GM21381 (cell line): Measurements from ENCODE around the gene OPCML.

Experiments used
- ATAC-seq: cut with Tn5 transposase; IDR thresholded peaks from one replicate; pipeline ENCODE4 v1.9.1; 2021; ENCODE audit warnings: mild to moderate bottlenecking, moderate library complexity; ENCODE audit not compliant: unreplicated experiment

The OPCML gene

DNA sequence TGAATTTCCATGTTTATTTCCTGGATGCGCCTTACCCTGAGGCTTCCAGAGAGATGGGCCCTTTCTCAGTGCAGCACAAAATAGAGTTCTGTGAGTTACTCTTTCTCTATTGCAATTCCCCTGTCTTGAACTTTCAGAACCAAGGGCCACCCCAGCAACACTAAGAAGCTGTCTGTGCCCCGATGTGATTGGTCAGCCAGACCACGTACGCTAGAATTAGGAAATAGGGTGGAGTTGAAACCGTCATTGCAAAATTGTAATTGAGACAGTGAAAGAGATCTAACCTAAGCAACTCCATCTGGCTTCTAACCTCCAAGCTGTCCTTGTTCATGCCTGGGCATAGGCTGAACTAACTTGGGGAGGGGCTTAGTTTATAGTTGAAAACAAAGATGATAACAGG is 981.3 kb downstream of the OPCML start:
- ATAC-seq: no peak

DNA sequence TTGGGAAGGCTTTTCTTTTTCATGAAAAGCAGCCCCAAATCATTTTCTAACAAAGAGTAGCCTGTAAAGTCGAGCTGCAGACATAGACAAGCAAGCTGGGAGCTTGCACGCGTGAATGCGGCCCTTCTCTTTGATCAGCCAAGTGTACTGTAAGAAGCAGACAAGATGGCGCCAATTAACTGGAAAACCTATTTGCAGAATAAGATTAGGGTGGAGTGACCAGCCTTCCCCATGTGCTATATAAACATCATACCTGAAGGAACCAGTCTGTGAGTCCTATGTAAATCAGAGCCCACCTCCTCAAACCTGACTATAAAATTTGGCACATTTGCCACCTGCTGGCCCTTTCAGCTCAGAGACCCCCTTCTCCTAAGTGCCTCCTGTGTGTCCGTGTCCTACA is 982.7 kb downstream of the OPCML start:
- no peak for ATAC-seq

DNA sequence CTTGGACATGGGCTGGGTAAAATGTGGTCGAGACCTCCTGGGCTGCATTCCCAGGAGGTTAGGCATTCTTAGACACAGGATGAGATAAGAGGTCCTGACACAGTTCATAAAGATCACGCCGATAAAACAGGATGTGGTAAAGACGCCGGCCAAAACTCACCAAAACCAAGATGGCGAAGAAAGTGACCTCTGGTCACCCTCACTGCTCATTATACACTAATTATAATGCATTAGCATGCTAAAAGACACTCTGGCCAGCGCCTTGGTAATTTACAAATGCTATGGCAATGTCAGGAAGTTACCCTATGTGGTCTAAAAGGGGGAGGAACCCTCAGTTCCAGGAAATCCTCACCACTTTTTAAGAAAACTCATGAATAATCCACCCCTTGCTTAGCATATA is 983.3 kb downstream of the OPCML start:
- no peak for ATAC-seq

DNA sequence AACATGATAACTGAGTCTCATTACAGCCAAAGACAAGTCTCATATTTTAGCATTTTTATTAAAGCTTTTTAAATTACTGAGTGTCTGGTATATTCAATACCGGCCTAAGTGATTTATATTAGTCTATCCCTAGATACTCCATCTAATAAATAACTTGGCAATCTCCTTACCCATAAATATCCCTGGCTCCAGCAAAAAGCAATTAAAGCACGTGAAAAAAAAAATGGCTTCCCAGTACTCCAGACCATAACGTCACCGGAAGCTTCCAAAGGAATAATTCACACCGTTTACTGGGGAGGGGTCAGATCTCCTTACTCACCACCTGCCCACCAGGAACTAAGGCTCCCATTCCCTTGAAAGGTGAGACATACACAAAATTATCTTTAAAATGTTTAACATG is 988.3 kb downstream of the OPCML start:
- no peak for ATAC-seq

DNA sequence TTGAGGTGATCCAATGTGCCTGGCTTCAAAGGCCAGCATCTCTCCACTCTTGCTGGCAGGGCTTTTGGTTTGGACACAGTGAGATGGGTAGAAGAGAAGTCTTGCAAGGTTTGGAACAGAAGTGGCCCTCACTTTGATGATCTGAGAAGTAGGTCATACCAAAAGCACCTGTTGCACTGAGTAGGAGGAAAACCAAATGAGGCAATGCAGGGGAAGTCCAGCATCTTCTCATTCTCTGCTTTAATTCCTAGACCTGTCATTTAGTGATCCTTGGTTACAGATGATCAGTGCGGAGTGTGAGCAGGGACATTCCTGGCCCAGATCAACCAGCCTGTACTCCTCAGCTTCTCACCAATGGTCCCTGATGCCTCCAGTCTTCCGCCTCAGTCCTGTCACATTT is 990.5 kb downstream of the OPCML start:
- no peak for ATAC-seq

DNA sequence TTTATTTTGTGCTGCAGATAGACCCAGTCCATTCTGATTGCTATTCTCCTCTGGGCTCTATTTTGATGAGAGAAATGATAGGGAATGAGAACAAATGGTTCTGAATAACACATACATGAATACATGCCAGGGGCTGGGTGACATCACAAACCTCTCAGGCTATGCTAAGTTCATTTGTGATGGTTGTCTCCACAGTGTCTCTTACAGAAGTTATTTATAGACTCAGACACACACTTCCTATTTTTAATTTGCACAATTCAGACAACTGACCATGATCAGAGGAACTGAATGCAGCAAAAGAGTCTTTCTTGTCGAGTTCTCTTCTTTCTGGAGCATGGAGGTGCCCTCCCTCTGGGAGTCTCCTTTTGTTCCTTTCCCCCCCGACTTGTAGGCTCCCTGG is 991.7 kb downstream of the OPCML start:
- no peak for ATAC-seq

DNA sequence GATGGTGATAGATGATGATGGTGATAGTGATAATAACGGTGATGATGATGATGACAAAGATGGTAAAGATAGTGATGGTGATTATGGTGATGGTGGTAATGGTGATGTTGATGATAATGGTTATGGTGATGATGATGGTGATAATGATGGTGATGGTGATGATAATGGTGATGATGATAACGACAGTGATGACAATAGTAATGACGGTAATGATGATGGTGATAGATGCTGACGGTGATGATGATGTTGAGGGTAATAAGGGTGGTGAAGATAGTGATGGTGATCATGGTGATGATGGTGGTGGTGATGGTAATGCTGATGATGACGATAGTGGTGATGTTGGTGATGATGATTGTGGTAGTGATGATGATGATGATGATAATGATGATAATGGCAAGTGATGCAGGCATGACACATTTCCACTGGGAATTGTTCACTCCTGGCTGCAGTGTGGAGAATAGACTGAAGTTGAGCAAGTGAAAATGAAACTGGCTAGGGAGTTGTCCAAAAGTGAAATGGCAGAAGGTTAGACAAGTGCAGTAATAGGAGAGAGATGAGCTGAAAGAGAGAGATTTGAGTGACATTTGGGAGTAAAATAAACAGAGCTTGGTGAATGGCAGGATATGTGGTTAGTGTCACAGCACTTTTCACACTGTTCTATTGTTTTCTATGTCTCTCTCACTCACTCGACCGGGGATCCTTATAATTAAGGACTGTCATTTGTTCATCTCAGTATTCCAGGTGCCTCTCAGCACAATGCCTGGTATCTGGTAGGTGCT is 992.5 kb downstream of the OPCML start:
- ATAC-seq: no peak

DNA sequence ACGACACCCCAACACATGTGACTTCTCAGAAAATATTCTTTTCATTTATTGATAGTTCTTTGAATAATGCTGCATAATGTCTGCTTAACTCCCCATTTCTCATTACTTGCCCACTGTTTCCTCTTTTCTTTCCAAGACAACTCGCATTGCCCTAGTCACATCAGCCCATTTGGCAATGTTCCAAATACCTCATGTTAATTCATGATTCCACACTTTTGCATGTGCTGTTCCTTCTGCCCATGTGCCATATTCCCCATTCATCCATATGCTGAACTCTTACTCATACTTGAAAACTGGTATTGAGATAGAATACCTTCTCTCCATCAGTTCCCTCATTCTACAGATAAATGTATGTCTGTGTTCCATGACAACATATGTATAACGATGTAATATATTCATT is 993.7 kb downstream of the OPCML start:
- ATAC-seq: no peak

DNA sequence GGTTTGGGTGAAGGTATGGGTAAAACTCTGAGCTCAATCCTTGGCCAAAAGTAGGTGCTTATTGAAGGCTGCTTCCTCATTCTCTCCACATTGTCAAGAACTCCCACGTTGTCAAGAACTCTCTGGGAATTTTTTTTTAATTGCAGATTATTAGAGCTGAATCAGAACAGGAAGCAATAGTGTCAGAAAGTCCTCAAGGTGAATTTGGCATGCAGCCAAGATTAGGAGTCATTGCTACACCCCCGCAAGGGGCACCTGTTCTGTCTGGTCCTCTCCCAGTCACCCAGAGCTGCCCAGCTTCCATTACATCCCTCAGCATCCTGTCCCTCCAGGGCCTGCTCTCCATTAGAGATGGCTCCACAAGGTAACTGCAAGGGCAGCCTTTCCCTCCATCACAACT is 996.5 kb downstream of the OPCML start:
- no peak for ATAC-seq

DNA sequence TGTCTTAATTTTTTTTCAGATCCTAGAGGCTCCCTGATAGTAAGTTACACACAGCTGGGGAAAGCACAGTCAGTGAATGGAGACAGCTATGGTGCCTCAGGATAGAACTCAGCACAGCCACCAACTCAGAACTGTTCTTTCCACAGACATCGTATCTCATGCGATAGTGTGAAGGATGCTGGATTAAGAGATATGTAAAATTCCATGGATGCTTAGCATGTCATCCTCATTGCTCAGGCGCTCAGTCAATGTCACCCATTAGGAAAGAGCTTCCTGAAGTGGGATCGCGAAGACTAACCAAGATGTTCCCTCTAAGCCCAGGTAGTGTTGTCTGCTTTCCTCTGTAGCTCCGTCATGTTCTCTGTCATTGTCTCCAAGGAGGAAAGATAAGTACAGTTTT is 1000.4 kb downstream of the OPCML start:
- ATAC-seq: no peak

DNA sequence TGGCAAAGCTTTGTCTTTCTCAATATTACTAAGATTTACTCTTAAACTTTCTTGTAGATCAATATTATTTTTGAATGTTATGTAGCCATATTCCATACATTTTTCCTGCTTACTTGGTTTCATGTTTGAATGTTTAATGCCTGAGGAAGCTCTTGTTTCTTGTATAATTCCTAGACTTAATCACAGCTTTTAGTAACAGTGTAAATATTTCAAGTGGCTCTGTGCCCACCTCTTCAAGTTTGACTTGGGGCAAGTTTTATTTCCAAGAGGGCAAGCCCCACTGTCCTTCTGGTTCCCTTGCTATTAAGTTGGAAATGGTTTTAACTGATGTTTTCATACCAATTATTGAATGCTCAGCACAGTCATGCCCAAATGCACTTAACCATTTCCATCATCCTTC is 1004.1 kb downstream of the OPCML start:
- no peak for ATAC-seq

DNA sequence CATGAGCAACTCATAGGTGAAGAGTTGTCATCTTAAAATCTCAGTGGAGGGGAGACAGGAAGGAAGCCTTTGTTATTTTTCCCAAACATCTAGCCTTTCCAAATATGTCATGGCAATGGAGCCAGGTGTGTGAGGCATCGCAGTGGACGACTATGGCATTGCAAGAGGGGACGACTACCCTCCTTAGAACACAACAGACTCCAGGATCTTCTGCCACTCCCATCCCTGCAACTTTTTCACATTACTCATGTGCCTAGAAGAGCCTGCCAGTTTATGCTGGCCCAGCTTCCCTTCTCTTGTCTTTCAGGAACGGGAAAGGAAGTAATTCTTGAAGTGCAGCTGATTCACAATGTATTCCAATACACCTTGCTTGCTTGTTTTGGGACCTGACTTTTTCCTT is 1008.4 kb downstream of the OPCML start:
- no peak for ATAC-seq

DNA sequence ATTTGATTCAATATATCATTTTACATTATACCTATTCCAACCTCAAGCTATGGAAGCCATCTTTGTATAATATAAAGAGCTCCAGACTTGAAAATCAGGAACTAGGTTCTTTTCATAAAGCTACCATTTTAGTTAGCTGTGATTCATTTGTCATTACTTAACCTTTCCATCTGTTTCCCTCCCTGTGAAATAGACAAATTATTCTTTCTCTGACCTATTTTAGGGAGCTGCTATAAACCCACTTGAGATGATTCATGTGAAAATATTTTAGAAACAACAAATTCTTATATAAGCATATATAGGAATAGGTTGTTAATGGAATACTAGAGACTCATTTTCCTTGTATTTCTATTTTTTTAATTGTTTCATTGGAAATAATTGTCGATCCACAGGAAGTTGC is 1012.1 kb downstream of the OPCML start:
- ATAC-seq: no peak

DNA sequence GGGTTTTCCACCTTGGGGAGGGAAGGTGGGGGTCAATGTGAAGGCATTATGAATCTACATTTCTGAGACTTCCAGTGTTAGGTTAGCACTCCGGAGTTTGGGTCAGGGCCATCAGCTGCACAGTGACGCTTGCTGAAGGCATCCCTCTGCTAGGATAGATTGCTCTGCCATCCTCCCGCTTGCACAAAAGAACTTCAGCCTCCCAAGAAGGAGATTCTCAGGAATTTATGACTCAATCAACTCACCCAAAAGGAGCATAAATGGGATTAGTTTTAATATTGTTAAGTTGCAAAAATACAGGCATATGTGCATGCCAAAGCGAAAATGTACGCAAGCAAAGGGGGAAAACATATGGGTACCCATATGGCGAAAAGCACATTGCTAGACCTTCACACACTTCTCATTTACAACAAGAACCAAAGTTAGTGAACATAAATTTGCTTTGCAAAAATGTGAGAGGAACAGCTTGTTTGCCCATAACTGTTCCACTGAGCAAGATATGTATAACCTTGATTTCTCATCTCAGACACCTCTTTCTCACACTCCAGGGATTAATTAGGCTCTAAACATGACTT is 1013.0 kb downstream of the OPCML start:
- no peak for ATAC-seq

DNA sequence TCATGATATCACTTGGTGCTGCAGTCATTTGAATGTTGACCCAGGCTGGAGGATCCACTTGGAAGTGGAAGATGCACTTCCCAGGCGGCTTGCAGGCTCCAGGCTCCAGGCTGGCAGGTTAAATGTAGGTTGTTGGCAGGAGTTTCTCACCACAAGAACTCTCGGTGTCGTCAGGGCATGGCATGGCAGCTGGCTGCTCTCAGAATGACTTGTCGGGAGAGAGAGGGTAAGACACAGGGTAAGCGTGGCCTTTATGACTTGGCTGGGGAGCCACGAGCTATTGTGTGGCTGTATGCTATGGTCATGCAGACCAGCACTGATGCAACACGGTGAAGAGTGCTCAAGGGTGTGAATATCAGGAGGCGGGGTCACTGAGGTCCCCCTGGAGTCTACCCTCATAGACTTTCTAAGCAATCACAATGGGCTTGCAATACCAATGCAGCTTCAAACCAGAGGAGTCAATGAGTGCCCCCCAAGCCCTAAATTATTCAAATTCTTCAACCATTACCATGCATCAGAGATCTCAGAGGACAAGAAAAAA is 1027.7 kb downstream of the OPCML start:
- ATAC-seq: no peak

DNA sequence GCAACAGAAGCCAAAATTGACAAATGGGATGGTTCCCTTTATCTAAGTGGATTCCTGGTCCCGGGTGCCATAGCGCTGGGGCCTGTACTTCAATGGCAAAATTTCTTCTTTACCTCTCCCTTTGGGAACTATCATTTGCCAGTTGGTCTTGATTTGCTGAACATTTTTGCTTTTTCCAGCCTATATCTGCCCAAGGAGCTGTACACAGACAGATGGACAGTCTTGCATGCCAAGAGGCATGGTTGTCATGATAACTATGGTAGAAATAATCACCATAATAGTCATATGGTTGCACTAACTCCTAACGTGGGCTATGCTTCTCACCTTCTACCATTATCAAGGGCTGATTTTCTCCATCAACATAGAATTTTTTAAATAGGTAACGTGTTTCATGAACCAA is 1030.9 kb downstream of the OPCML start:
- ATAC-seq: no peak

DNA sequence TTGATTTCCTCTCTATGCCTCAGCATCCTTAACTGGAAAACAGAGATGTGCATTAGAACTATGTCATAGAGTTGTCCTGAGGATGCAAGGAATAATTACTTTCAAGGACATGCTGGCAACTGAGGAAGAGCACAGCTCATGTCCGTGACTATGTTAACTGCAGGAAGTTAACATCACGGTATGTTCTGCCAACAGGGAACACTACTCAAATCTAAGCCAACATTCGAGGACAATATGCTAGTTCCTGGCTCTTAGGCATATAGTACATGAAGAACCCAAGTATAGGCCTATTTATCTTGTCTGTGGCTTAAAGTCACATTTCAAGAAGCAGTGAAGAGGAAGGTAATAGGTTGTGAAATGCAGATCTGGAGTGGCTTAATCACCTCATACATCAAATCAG is 1032.6 kb downstream of the OPCML start:
- ATAC-seq: no peak

DNA sequence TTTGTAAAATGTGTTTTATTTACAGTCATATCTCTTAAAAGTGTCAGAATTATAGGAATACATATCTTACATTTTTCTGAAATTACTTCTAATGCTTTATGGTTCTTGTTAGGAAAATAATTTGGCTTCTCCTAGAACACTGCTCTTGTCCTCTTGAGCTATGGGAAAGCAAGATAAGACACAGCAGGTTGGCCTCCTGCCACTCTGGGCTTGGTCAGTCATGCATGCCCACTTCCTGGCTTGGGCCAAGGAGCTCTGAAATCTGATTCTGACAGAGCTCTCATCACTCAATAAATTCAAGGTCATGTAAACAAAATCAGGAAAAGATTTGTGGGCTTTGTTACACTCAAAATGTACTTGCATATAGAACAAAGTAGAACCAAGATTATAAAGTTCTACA is 1036.0 kb downstream of the OPCML start:
- ATAC-seq: no peak

DNA sequence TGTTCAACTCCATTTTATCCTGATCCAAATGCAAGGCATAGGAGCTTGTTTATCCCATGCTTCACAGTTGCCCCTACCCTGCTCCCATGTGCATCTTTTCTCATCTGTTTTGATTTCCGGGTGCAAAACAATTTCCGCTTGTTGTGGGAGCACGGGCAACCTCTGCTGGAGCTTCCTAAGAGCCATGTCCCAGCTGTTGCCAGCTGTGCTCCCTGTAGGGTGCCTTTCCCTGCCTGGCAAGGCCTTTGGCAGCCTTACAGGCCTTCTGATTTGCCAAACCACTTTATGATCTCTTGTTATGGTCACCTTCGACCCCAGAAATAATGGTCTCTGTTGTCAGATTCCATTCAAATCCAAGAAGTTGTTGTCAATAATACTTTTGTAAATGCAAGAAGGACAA is 1038.5 kb downstream of the OPCML start:
- ATAC-seq: no peak

DNA sequence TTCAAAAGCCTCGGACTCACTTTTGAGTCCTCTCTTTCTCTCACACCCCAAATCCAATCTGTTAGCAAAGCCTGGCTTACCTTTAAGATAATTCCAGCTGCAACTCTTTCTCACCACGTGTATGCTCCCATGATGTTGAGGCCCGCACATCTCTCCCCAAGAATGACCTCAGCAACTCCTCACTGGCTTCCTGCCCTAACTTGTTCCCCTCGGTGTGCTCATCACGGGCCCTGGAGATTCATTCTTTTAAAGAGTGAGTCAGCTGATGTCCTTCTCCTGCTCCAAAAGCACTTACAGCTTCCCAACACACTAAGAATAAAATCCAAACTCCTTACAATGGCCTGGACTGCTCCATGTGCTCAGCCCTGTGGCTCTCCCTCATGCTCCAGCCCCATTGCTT is 1041.3 kb downstream of the OPCML start:
- no peak for ATAC-seq

DNA sequence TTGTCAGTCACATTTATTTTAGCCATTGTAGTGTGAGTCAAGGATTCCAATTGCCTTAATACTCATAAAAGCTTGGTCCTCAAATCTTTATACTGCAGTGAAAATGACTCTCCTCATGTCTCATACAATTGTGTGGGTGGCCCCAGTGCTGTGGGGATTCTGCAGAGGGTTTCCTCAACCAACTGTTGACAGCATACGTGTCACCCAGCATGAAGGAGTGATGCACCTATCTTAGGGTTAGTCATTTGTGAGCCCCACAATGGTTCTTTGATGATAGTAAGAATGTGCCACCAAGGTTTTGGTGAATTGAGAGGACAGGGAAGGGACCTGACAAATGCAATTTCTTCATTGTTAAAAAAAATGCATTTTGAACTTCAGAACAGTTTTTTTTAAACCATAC is 1046.2 kb downstream of the OPCML start:
- no peak for ATAC-seq

DNA sequence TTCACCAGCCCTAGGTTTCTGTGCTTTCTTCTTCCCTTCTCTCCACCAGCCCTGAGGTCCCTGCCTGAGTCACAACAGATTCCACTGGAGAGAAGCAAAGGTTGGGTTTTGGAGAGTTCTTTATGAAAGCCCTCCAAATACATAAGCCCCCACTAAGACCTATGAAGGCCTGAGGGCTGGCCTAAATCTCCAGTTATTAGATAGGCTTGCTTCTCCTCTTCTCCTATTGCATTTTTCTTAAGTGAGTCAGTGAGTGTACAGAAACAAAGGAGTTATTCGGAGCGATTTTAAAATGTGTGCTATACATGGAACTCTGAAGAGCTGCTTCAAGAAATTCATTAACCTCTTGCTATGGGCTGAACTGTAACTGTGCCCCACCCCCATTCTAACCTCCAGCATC is 1057.3 kb downstream of the OPCML start:
- no peak for ATAC-seq
